Endothelial cell of umbilical vein (primary cell): Measurements from ENCODE around the gene PTPN13.

ENCODE experiments used
- EZH2 ChIP-seq: IDR thresholded peaks from 2 replicates; pipeline ENCODE4 v1.6.1; 2012; ENCODE audit warnings: borderline replicate concordance, low read depth, mild to moderate bottlenecking, moderate library complexity, low read length, inconsistent platforms; ENCODE audit not compliant: severe bottlenecking
- MYC ChIP-seq: IDR thresholded peaks from one replicate; pipeline ENCODE4 v1.6.1; 2011; ENCODE audit warnings: mild to moderate bottlenecking, low read depth, low read length
- POLR2A ChIP-seq: IDR thresholded peaks from 2 replicates; pipeline ENCODE4 v1.6.1; 2012; ENCODE audit warnings: low read depth, mild to moderate bottlenecking, control low read depth, low read length
- POLR2AphosphoS5 ChIP-seq: IDR thresholded peaks from 2 replicates; pipeline ENCODE4 v1.6.1; 2012; ENCODE audit warnings: low read depth, mild to moderate bottlenecking, control low read depth, low read length, moderate library complexity; ENCODE audit not compliant: insufficient read depth
- TF ChIP-seq, protein P1 (sequence below), 2 donors: IDR thresholded peaks; 1 replicate in 1 of 2; 2 replicates in 1 of 2; pipeline ENCODE4 v1.5.1; 2011; ENCODE audit warnings: low read length in 2 of 2, mild to moderate bottlenecking in 2 of 2, moderate library complexity in 2 of 2, control low read depth in 1 of 2, inconsistent platforms in 1 of 2, low read depth in 1 of 2; ENCODE audit not compliant: insufficient read depth in 1 of 2; ENCODE audit errors: extremely low read depth in 1 of 2
- TF ChIP-seq, protein P2 (sequence below): IDR thresholded peaks from 2 replicates; pipeline ENCODE4 v1.6.1; 2011; ENCODE audit not compliant: insufficient read depth, insufficient read length

DNA sequence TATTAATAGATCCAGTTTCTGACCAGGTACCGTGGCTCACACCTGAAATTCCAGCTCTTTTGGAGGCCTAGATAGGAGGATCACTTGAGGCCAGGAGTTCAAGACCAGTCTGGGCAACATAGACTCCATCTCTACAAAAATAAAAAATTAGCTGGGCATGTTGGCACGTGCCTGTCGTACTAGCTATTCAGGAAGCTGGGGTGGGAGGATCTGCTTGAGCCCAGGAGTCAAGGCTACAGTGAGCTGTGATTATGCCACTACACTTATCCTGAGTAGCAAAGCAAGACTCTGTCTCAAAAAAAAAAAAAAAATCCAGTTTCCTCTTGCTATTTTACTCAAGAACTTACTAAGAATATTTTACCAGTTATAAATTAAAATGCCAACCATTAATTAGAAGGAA is 163.4 kb downstream of the PTPN13 start:
- TF ChIP-seq POLR2AphosphoS5 = no peak
- TF ChIP-seq POLR2A = no peak
- TF ChIP-seq, protein P1, sequence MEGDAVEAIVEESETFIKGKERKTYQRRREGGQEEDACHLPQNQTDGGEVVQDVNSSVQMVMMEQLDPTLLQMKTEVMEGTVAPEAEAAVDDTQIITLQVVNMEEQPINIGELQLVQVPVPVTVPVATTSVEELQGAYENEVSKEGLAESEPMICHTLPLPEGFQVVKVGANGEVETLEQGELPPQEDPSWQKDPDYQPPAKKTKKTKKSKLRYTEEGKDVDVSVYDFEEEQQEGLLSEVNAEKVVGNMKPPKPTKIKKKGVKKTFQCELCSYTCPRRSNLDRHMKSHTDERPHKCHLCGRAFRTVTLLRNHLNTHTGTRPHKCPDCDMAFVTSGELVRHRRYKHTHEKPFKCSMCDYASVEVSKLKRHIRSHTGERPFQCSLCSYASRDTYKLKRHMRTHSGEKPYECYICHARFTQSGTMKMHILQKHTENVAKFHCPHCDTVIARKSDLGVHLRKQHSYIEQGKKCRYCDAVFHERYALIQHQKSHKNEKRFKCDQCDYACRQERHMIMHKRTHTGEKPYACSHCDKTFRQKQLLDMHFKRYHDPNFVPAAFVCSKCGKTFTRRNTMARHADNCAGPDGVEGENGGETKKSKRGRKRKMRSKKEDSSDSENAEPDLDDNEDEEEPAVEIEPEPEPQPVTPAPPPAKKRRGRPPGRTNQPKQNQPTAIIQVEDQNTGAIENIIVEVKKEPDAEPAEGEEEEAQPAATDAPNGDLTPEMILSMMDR (IDR thresholded peaks at IDR 0.05; ENCODE audit: extremely low read depth in 1 of 2, insufficient read depth in 1 of 2, low read depth in 1 of 2, low read length in 2 of 2) = no peak
- TF ChIP-seq, protein P2, sequence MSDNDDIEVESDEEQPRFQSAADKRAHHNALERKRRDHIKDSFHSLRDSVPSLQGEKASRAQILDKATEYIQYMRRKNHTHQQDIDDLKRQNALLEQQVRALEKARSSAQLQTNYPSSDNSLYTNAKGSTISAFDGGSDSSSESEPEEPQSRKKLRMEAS = no peak
- no peak for TF ChIP-seq EZH2
- no peak for TF ChIP-seq MYC
